ENCODE results near the gene ITPRIPL2. TPM values are rescaled to one million over a fixed set of nuclear protein-coding genes. Genes with fewer than 3 reads are reported as not detected.

The ITPRIPL2 gene
- total and polyA plus RNA-seq, 2 of the 13 experiments (the other 11 are each of a cell fraction or from before 2014, with no cell fraction given) = 5.9 to 12.6 TPM

GRCh38 chr16:19135896-19136438, 22.2 kb downstream of the ITPRIPL2 start (continued):
- TF ChIP-seq POLR2G (IDR thresholded peaks at IDR 0.05; ENCODE audit: low read depth, low read length) (no peak), ZBTB10 (CRISPR knock-in tag; IDR thresholded peaks at IDR 0.05; ENCODE audit: borderline replicate concordance) (peak; percentile 67; the same call in 1 of the 2 replicates), MIER2 (CRISPR knock-in tag; IDR thresholded peaks at IDR 0.05) (no peak), ZFX (CRISPR knock-in tag; IDR thresholded peaks at IDR 0.05; ENCODE audit: low read depth) (no peak), NFIB (CRISPR knock-in tag; IDR thresholded peaks at IDR 0.05; ENCODE audit: borderline replicate concordance) (no peak), ZNF274 (CRISPR knock-in tag; IDR thresholded peaks at IDR 0.05) (no peak), ATF7-NPFF (CRISPR knock-in tag; IDR thresholded peaks at IDR 0.05; ENCODE audit: low read depth) (no peak)

GRCh38 chr16:19136549-19137196, 22.9 kb downstream of the ITPRIPL2 start:
- CTCF ChIA-PET (ENCODE audit: low intra/inter-chr PET ratio, low total read pairs) = no interaction called here
- Histone ChIP-seq H3K9ac (ENCODE audit: insufficient read depth, low read depth, low read length) (no peak overlapping the region), H4K20me1 (ENCODE audit: insufficient read depth, low read length) (no peaks in the 10 kb centered on the region), H3K9me3 (ENCODE audit: low read length) (no peaks in the 10 kb centered on the region), H3K4me1 (ENCODE audit: insufficient read depth, low read length) (peaks cover 17% of the 10 kb centered on the region), H3K27me3 (ENCODE audit: control insufficient read depth in 1 of 2, insufficient read depth in 2 of 2, low read length in 2 of 2) (peaks cover 0 to 30% of the 10 kb centered on the region in 2 experiments; a peak in 4 of 5 replicates), H3K36me3 (replicated peaks in 1 of 2; ENCODE audit: control insufficient read depth in 1 of 2, insufficient read depth in 2 of 2, low read length in 2 of 2) (no peaks in the 10 kb centered on the region), H3K4me2 (ENCODE audit: low read depth, low read length) (no peak overlapping the region), H3K4me3 (replicated peaks in 1 of 3; ENCODE audit: insufficient read depth in 1 of 3, low read depth in 2 of 3, low read length in 3 of 3) (no peak overlapping the region), H2AFZ (ENCODE audit: low read length) (no peak overlapping the region), H3K27ac (ENCODE audit: extremely low read length, insufficient read depth, low read length) (no peak overlapping the region), H3K79me2 (ENCODE audit: insufficient read depth, low read length) (no peaks in the 10 kb centered on the region)
- in situ Hi-C loops (cut with HindIII; ENCODE audit: extremely low pct_ligation_motif_present, low pct_unique_long_range_greater_than_20kb) (no loop called here), intact Hi-C loops (cut with micrococcal nuclease; ENCODE audit: unreplicated experiment) (no loop called here)
- FAIRE-seq (no peak), DNase-seq (ENCODE audit: low spot score) (no peak), ATAC-seq (no peak)
- 26% methylated on average over 9 of the region's 10 CpGs for WGBS (ENCODE audit: low lambda C conversion rate)
- POLR2A ChIA-PET = no interaction called here
- no TSS peak for BruUV-seq (replicated peaks)
- TF ChIP-seq ZBTB1 (CRISPR knock-in tag; IDR thresholded peaks at IDR 0.05; ENCODE audit: borderline replicate concordance) = no peak
- TF ChIP-seq SNAI1 (CRISPR knock-in tag; IDR thresholded peaks at IDR 0.05; ENCODE audit: borderline replicate concordance) = no peak
- TF ChIP-seq JARID2 (CRISPR knock-in tag; IDR thresholded peaks at IDR 0.05; ENCODE audit: insufficient replicate concordance) = no peak
- TF ChIP-seq ZMYM3 (CRISPR knock-in tag; IDR thresholded peaks at IDR 0.05) = peak; percentile 86
- TF ChIP-seq ZNF337 (CRISPR knock-in tag; IDR thresholded peaks at IDR 0.05; ENCODE audit: borderline replicate concordance, low read depth) = no peak
- no peak for TF ChIP-seq SCMH1 (CRISPR knock-in tag; IDR thresholded peaks at IDR 0.05; ENCODE audit: borderline replicate concordance)
- no peak for TF ChIP-seq ZBTB14 (CRISPR knock-in tag; IDR thresholded peaks at IDR 0.05)
- TF ChIP-seq CHCHD3 (CRISPR knock-in tag; IDR thresholded peaks at IDR 0.05) = no peak
- TF ChIP-seq MATR3 (CRISPR knock-in tag; IDR thresholded peaks at IDR 0.05) = no peak
- TF ChIP-seq KDM1A (CRISPR knock-in tag; IDR thresholded peaks at IDR 0.05) = peak; percentile 62; the same call in 1 of the 2 replicates
- TF ChIP-seq PHF8 (CRISPR knock-in tag; IDR thresholded peaks at IDR 0.05) = no peak
- TF ChIP-seq ZNF768 (CRISPR knock-in tag; IDR thresholded peaks at IDR 0.05) = peak; percentile 98
- no peak for TF ChIP-seq KLF15 (CRISPR knock-in tag; IDR thresholded peaks at IDR 0.05; ENCODE audit: borderline replicate concordance)

Measured in HepG2 (cell line).